ENCODE results near the gene GPRASP3. TPM values are rescaled to one million over a fixed set of nuclear protein-coding genes. Genes with fewer than 3 reads are reported as not detected.

Gene GPRASP3
- total RNA-seq, 1 experiment from 2014 or later: 3.1 TPM

DNA sequence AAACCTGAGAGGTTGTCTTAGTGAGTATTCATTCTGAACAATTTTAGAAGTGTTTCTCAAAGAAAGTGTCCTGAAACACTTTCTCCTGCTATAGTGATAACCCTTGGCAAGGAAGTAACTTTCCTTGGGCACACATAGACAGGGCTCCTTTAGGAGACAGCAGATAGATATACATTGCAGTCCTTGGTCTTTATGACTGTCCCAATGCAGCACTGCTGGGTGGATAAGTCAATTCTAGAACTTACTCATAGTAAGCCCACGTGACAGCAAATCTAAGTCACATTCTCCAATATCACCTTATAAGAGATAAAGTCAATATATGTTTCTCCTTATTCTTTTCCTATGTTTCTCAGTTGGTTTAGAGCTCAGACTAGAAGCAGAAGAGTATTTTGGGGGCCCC, 46.7 kb downstream of the GPRASP3 start:
- RAD21 ChIA-PET (ENCODE audit: low non-redundant PET in 1 of 2, low total read pairs in 2 of 2, uncharacterized antibody in 2 of 2, unreplicated experiment in 2 of 2): no interaction called here
- H3K9ac ChIP-seq (ENCODE audit: low read length): no peak overlapping the region
- peaks cover 0 to 17% of the 10 kb centered on the region in 2 experiments; a peak in 2 of 4 replicates for H3K4me1 ChIP-seq (ENCODE audit: control insufficient read depth in 1 of 2, insufficient read depth in 2 of 2, low read length in 2 of 2)
- TF ChIP-seq TCF7L2 (IDR thresholded peaks at IDR 0.05; ENCODE audit: borderline replicate concordance, extremely low read depth, insufficient read depth, insufficient read length) (no peak), ELF1 (IDR thresholded peaks at IDR 0.05; ENCODE audit: borderline replicate concordance, low read depth) (no peak), ATF3 (IDR thresholded peaks at IDR 0.05) (no peak), SRF (IDR thresholded peaks at IDR 0.05; ENCODE audit: low read depth) (no peak)
- POLR2A ChIA-PET: no interaction called here
- no peaks in the 10 kb centered on the region for H3K27me3 ChIP-seq (ENCODE audit: insufficient read depth, low read length)
- H3K9me2 ChIP-seq (ENCODE audit: insufficient read depth): no peaks in the 10 kb centered on the region
- no peak for DNase-seq (ENCODE audit: low read depth, low spot score)
- intact Hi-C loops (cut with micrococcal nuclease): no loop called here
- no TSS peak for BruUV-seq (replicated peaks)
- H3K4me2 ChIP-seq (ENCODE audit: low read length): no peak overlapping the region
- CTCF ChIA-PET: no interaction called here
- no peaks in the 10 kb centered on the region for H3K36me3 ChIP-seq (ENCODE audit: control insufficient read depth in 1 of 2, insufficient read depth in 2 of 2, low read length in 2 of 2)
- no peaks in the 10 kb centered on the region for H3K9me3 ChIP-seq (ENCODE audit: control insufficient read depth in 1 of 2, insufficient read depth in 1 of 2, low read depth in 1 of 2, low read length in 2 of 2)
- H3K79me2 ChIP-seq (ENCODE audit: insufficient read depth, low read length): peaks cover 23% of the 10 kb centered on the region
- no peak for ATAC-seq
- H3K4me3 ChIP-seq (replicated peaks in 1 of 2; ENCODE audit: low read depth in 1 of 2, low read length in 2 of 2): no peak overlapping the region
- H4K20me1 ChIP-seq (ENCODE audit: insufficient read depth): no peaks in the 10 kb centered on the region
- no peak overlapping the region for H3K27ac ChIP-seq (ENCODE audit: low read depth, low read length)
- H2AFZ ChIP-seq (ENCODE audit: low read depth, low read length, poor library complexity, severe bottlenecking): no peak overlapping the region

DNA sequence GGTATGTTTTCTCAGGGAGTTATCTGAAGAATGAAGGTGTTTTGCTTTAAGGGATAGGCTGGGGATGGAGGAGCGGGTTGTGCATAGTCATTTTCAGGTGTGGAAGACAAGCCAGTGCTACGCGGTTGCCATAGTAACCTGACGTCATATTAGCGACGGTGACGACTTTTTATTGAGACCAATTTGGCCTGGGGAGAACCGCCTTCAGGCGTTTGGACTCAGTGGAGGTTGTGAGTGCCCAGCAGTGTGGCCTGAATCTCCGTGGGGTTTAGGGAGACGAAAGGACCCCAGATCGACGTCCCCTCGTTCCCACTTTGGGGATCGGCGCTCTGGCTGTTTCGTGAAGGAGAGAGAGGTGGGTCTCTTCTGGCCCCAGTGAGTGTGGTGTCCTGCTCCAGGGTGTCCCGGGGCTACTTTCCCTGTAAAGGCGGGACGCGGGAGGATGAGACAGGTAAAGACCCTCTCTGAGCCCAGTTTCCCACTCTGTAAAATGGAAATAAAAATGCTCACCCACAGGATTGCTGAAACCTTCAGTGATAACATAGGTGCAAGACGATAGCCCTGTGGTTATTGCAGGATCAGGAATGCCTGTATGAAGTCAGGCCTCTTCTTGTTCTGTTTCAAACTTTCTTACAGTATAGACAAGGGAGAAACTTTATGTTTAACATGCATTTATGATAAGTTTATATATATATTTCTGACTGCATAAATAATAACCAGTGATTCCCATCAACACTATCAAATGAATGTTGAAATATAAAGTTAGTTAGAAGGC, 48.6 kb downstream of the GPRASP3 start:
- Histone ChIP-seq H3K4me2 (ENCODE audit: low read length) (peak overlapping the region; percentile 73), H3K36me3 (ENCODE audit: control insufficient read depth in 1 of 2, insufficient read depth in 2 of 2, low read length in 2 of 2) (no peaks in the 10 kb centered on the region), H3K4me3 (replicated peaks in 1 of 2; ENCODE audit: low read depth in 1 of 2, low read length in 2 of 2) (peak overlapping the region; percentile 62 to 75), H3K27me3 (ENCODE audit: insufficient read depth, low read length) (no peaks in the 10 kb centered on the region), H3K9ac (ENCODE audit: low read length) (peak overlapping the region; percentile 91), H3K9me3 (ENCODE audit: control insufficient read depth in 1 of 2, insufficient read depth in 1 of 2, low read depth in 1 of 2, low read length in 2 of 2) (no peaks in the 10 kb centered on the region), H2AFZ (ENCODE audit: low read depth, low read length, poor library complexity, severe bottlenecking) (peak overlapping the region; percentile 45), H3K27ac (ENCODE audit: low read depth, low read length) (peak overlapping the region; percentile 64; the same call in 1 of the 2 replicates), H3K79me2 (ENCODE audit: insufficient read depth, low read length) (peaks cover 23% of the 10 kb centered on the region), H4K20me1 (ENCODE audit: insufficient read depth) (no peaks in the 10 kb centered on the region), H3K4me1 (ENCODE audit: control insufficient read depth in 1 of 2, insufficient read depth in 2 of 2, low read length in 2 of 2) (peaks cover 0 to 17% of the 10 kb centered on the region in 2 experiments; a peak in 2 of 4 replicates), H3K9me2 (ENCODE audit: insufficient read depth) (no peaks in the 10 kb centered on the region)
- RAD21 ChIA-PET (ENCODE audit: low non-redundant PET in 1 of 2, low total read pairs in 2 of 2, uncharacterized antibody in 2 of 2, unreplicated experiment in 2 of 2): no interaction called here
- intact Hi-C loops (cut with micrococcal nuclease): no loop called here
- POLR2A ChIA-PET: interaction anchor here (0.7 kb wide), 1 partner anchor 77 kb away, joined by 3 read pairs; no protein-coding TSS in a partner anchor
- ATAC-seq (peak; percentile 91), DNase-seq (ENCODE audit: low read depth, low spot score) (peak; percentile 89)
- CTCF ChIA-PET: no interaction called here
- TSS peak; percentile 53 for BruUV-seq (replicated peaks)
- TF ChIP-seq, protein P1, sequence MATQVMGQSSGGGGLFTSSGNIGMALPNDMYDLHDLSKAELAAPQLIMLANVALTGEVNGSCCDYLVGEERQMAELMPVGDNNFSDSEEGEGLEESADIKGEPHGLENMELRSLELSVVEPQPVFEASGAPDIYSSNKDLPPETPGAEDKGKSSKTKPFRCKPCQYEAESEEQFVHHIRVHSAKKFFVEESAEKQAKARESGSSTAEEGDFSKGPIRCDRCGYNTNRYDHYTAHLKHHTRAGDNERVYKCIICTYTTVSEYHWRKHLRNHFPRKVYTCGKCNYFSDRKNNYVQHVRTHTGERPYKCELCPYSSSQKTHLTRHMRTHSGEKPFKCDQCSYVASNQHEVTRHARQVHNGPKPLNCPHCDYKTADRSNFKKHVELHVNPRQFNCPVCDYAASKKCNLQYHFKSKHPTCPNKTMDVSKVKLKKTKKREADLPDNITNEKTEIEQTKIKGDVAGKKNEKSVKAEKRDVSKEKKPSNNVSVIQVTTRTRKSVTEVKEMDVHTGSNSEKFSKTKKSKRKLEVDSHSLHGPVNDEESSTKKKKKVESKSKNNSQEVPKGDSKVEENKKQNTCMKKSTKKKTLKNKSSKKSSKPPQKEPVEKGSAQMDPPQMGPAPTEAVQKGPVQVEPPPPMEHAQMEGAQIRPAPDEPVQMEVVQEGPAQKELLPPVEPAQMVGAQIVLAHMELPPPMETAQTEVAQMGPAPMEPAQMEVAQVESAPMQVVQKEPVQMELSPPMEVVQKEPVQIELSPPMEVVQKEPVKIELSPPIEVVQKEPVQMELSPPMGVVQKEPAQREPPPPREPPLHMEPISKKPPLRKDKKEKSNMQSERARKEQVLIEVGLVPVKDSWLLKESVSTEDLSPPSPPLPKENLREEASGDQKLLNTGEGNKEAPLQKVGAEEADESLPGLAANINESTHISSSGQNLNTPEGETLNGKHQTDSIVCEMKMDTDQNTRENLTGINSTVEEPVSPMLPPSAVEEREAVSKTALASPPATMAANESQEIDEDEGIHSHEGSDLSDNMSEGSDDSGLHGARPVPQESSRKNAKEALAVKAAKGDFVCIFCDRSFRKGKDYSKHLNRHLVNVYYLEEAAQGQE (IDR thresholded peaks at IDR 0.05; ENCODE audit: low read depth): no peak
- no peak for TF ChIP-seq EZH2phosphoT487 (IDR thresholded peaks at IDR 0.05; ENCODE audit: borderline replicate concordance)
- no peak for TF ChIP-seq EZH2 (IDR thresholded peaks at IDR 0.05)
- TF ChIP-seq SP1 (IDR thresholded peaks at IDR 0.05; ENCODE audit: low read depth): 0 out of 2 replicates have a peak, but pooled peaks have one; percentile 22
- TF ChIP-seq YY1 (IDR thresholded peaks at IDR 0.05; ENCODE audit: extremely low read depth, insufficient replicate concordance, low read depth, low read length): peak; percentile 32
- TF ChIP-seq SIN3A (IDR thresholded peaks at IDR 0.05; ENCODE audit: low read depth): 0 out of 2 replicates have a peak, but pooled peaks have one; percentile 3
- no peak for TF ChIP-seq MAX (IDR thresholded peaks at IDR 0.05)
- TF ChIP-seq CBX3 (IDR thresholded peaks at IDR 0.05; ENCODE audit: low read depth): no peak
- no peak for TF ChIP-seq CEBPB (IDR thresholded peaks at IDR 0.05; ENCODE audit: low read depth)
- TF ChIP-seq ZNF274 (IDR thresholded peaks at IDR 0.05; ENCODE audit: low read depth, low read length): no peak
- no peak for TF ChIP-seq POLR2A (IDR thresholded peaks at IDR 0.05; ENCODE audit: borderline replicate concordance, extremely low read depth, insufficient read depth, insufficient read length)
- TF ChIP-seq JUND (IDR thresholded peaks at IDR 0.05): no peak
